Measurements from ENCODE around the gene ZNF524.

Gene ZNF524

DNA sequence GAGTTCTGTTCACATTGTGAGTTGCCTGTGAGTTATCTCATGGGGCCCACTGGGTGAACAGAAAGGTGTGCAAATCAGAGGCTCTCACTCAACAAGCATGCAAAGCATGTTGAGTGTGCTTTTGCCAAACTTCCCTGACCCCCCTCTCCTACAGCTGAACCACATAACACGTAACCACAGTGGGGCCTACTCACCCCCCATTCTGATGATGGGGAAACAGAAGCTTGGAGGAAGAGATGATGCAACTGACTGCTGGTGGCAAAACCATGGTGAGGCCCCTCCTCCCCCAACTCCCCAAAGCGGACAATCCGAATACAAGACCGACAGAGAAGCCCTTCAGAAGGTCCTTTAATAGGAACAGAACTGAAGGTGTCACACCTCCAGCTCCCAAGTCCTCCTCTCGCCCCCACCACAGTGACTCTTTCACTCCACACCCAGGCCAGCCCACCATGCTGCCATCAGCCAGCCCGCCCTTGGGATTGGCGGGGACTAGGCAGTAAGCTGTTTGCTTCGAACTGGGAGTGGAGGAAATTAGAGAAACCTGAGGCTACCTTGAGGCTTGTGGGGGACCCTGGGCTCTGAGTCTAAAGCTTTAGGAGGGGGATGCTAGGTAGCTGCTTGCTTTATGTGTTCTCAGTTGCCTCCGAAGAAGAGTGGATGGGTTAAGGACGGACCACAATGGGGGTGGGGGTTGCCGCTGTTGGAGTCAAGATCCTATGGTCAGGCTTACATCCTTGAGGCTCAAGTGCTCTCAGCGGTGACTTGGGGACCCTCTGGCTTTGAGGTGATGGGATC lies 20.5 kb downstream of the ZNF524 start:
- peaks cover 5% of the 10 kb centered on the region for H3K36me3 Mint-ChIP-seq
- H3K9me3 Mint-ChIP-seq: no peaks in the 10 kb centered on the region
- peaks cover 37% of the 10 kb centered on the region for H3K4me1 Mint-ChIP-seq
- peak overlapping the region; percentile 30 for H3K27ac Mint-ChIP-seq
- H3K27me3 Mint-ChIP-seq: no peaks in the 10 kb centered on the region
- H3K4me3 Mint-ChIP-seq: no peak overlapping the region

DNA sequence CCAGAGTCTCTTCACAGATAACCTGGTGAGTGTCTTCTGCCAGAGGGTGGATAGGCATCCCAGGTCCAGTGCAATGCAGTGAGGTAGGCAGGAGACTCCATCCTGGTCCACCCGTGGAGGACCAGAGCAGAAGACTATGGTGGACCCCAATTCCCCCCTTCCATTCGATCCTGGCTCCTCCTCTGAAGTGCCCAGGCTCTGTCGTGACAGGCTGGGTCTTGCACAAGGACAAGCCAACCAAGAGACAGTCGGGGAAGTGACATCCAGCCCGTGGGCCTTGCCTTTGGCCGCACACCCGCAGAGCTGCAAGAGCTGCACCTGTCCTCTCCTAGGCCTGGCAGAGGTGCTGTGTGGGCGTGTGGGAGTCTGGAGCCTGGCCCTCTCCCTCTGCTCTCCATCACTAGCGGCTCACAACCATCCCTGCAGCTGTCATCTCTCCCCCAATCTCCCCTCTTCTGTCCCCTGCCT lies 21.2 kb downstream of the ZNF524 start:
- peaks cover 5% of the 10 kb centered on the region for H3K36me3 Mint-ChIP-seq
- peaks cover 42% of the 10 kb centered on the region for H3K4me1 Mint-ChIP-seq
- no peak overlapping the region for H3K4me3 Mint-ChIP-seq
- H3K27me3 Mint-ChIP-seq: no peaks in the 10 kb centered on the region
- H3K9me3 Mint-ChIP-seq: no peaks in the 10 kb centered on the region
- H3K27ac Mint-ChIP-seq: no peak overlapping the region

- Mint-ChIP-seq H3K27me3 (no peaks in the 10 kb centered on the region), H3K4me1 (peaks cover 47% of the 10 kb centered on the region), H3K36me3 (peaks cover 5% of the 10 kb centered on the region), H3K27ac (no peak overlapping the region), H3K9me3 (no peaks in the 10 kb centered on the region), H3K4me3 (no peak overlapping the region)
Observed at GRCh38 chr19:55621673-55622231, 21.7 kb downstream of the ZNF524 start.

DNA sequence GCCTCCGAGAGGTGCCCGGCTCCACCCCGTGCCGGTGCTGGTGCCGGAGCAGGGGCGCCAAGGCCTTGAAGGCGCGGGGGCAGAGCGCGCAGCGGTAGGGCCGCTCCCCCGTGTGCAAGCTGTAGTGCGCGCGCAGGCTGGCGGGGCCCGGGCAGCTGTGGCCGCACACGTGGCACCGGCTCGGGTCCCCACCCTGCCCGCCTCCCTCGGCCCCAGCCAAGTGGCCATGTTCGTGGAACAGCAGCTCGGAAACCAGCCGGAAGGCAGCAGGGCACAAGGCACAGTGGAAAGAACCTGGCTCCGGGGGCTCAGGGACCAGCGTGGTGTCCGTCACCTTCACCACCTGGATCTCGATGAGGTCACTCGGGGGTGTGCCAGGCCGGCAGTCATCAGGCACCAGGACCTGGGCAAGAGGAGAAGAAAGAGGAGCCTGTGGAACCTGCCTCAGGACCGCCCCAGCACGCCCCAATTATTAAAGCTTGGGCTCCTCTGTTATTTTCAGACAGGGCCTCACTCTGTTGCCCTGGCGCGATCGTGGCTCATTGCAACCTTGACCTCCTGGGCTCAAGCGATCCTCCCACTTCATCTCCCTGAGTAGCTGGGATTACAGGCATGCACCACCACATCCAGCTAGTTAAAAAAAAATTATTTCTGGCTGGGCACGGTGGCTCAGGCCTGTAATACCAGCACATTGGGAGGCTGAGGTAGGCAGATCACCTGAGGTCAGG lies 22.3 kb downstream of the ZNF524 start:
- H3K27me3 Mint-ChIP-seq: no peaks in the 10 kb centered on the region

DNA sequence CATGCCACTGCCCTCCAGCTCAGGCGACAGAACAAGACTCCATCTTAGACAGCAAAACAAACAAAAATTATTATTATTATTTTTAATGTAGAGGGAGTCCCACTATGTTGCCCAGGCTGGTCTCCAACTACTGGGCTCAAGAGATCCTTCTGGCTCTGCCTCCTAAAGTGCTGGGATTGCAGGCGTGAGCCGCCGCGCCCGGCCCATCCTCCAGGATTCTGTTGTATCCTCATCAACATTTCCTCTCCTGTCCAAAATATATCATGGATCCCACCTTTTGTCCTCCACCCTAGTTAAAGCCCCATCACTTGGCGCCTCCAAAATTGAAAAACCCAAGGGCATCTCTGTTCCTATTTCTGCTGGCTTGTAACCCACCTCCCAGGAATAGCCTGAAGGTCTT lies 23.0 kb downstream of the ZNF524 start:
- peaks cover 51% of the 10 kb centered on the region for H3K4me1 Mint-ChIP-seq
- no peaks in the 10 kb centered on the region for H3K9me3 Mint-ChIP-seq
- peak overlapping the region; percentile 31 for H3K27ac Mint-ChIP-seq
- H3K36me3 Mint-ChIP-seq: peaks cover 2% of the 10 kb centered on the region
- no peaks in the 10 kb centered on the region for H3K27me3 Mint-ChIP-seq
- peak overlapping the region; percentile 7 for H3K4me3 Mint-ChIP-seq

More for the DNA sequence above, 22.3 kb downstream of the ZNF524 start:
- peaks cover 51% of the 10 kb centered on the region for H3K4me1 Mint-ChIP-seq
- H3K27ac Mint-ChIP-seq: no peak overlapping the region
- H3K9me3 Mint-ChIP-seq: no peaks in the 10 kb centered on the region
- peaks cover 3% of the 10 kb centered on the region for H3K36me3 Mint-ChIP-seq
- H3K4me3 Mint-ChIP-seq: no peak overlapping the region

- peaks cover 51% of the 10 kb centered on the region for H3K4me1 Mint-ChIP-seq
- no peaks in the 10 kb centered on the region for H3K9me3 Mint-ChIP-seq
- H3K27me3 Mint-ChIP-seq: no peaks in the 10 kb centered on the region
- peak overlapping the region; percentile 31 for H3K27ac Mint-ChIP-seq
- H3K4me3 Mint-ChIP-seq: peak overlapping the region; percentile 7
- peaks cover 2% of the 10 kb centered on the region for H3K36me3 Mint-ChIP-seq
Observed at GRCh38 chr19:55623561-55623960, 23.5 kb downstream of the ZNF524 start.

GRCh38 chr19:55624109-55625003 lies 24.3 kb downstream of the ZNF524 start, which contains the start of gene ZNF784:
TSS of gene ZNF784 (minus strand) at chr19:55624566. CDS start at chr19:55624561, 5 bp downstream.
- Mint-ChIP-seq H3K27ac (peak within 1 kb of the TSS; percentile 98), H3K9me3 (no peaks in the 10 kb centered on the region), H3K4me3 (peak within 1 kb of the TSS; percentile 89), H3K27me3 (no peaks in the 10 kb centered on the region), H3K36me3 (peaks cover 2% of the 10 kb centered on the region), H3K4me1 (peaks cover 51% of the 10 kb centered on the region)

- H3K4me1 Mint-ChIP-seq: peaks cover 46% of the 10 kb centered on the region
- peaks cover 2% of the 10 kb centered on the region for H3K36me3 Mint-ChIP-seq
- peak overlapping the region; percentile 89 for H3K4me3 Mint-ChIP-seq
- no peaks in the 10 kb centered on the region for H3K9me3 Mint-ChIP-seq
- H3K27ac Mint-ChIP-seq: peak overlapping the region; percentile 98
- no peaks in the 10 kb centered on the region for H3K27me3 Mint-ChIP-seq
Observed at GRCh38 chr19:55625004-55625326, 24.9 kb downstream of the ZNF524 start.

DNA sequence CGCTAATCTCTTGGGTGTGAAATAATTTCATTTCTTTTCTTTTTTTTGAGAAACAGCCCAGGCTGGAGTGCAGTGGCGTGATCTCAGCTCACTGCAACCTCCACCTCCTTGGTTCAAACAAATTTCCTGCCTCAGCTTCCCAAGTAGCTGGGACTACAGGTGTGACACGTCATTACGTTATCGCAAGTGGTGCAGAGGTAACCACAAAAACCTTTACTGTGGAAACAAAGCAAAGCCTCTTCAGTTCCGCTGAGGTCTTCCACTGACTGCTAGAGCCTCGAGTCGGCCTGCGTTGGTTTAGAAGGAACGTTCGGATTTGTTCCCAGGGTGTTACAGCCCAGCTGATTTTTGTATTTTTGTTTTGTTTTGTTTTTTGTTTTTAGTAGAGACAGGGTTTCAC lies 26.3 kb downstream of the ZNF524 start:
- Mint-ChIP-seq H3K4me1 (peaks cover 33% of the 10 kb centered on the region), H3K4me3 (peak overlapping the region; percentile 74), H3K36me3 (peaks cover 2% of the 10 kb centered on the region), H3K9me3 (no peaks in the 10 kb centered on the region), H3K27ac (peak overlapping the region; percentile 51), H3K27me3 (no peaks in the 10 kb centered on the region)

DNA sequence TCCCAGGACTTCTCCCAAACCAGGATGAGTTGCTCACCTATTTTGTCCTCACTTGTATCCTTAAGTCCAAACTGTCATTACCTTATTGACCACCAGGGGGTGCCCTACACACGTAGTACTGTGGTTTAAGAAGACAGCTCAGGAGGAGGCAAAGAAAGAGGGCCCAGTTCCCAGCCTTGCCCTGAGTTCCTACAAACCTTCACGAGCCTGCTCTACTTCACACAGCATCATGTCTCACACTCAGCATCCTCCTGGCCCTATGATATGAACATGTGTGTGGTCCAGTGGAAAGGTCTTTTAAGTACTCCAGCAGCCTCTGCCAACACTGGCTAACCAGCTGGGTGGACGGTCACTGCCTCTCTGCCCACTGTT lies 32.4 kb downstream of the ZNF524 start:
- peak overlapping the region; percentile 76 for H3K27ac Mint-ChIP-seq
- no peaks in the 10 kb centered on the region for H3K27me3 Mint-ChIP-seq
- H3K36me3 Mint-ChIP-seq: peaks cover 7% of the 10 kb centered on the region
- peaks cover 44% of the 10 kb centered on the region for H3K4me1 Mint-ChIP-seq
- H3K9me3 Mint-ChIP-seq: no peaks in the 10 kb centered on the region
- H3K4me3 Mint-ChIP-seq: peak overlapping the region; percentile 12

DNA sequence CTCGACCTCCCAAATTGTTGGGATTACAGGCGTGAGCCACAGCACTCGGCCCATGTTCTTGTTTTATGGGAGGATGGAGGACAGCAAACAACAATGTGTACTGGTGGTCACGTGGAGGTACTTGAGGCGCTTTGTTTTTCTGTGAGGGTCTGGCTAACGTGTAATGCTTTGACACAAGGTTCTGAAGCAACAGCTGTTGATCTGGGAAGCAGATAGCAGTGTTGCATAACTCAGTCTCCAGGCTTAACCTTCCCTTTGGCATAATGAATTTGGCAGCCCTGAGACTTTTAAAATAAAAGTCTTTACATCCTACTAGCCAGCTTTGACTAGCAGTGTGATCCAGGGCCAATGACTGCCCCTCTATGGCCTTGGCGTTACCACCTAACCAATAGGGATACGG lies 33.8 kb downstream of the ZNF524 start:
- Mint-ChIP-seq H3K4me1 (peaks cover 51% of the 10 kb centered on the region), H3K27me3 (no peaks in the 10 kb centered on the region), H3K36me3 (peaks cover 12% of the 10 kb centered on the region), H3K4me3 (no peak overlapping the region), H3K9me3 (no peaks in the 10 kb centered on the region), H3K27ac (no peak overlapping the region)

- Mint-ChIP-seq H3K36me3 (peaks cover 15% of the 10 kb centered on the region), H3K27ac (peak overlapping the region; percentile 100), H3K27me3 (no peaks in the 10 kb centered on the region), H3K9me3 (no peaks in the 10 kb centered on the region), H3K4me1 (peaks cover 58% of the 10 kb centered on the region), H3K4me3 (peak overlapping the region; percentile 96)
Observed at GRCh38 chr19:55635334-55635717, 35.2 kb downstream of the ZNF524 start.

DNA sequence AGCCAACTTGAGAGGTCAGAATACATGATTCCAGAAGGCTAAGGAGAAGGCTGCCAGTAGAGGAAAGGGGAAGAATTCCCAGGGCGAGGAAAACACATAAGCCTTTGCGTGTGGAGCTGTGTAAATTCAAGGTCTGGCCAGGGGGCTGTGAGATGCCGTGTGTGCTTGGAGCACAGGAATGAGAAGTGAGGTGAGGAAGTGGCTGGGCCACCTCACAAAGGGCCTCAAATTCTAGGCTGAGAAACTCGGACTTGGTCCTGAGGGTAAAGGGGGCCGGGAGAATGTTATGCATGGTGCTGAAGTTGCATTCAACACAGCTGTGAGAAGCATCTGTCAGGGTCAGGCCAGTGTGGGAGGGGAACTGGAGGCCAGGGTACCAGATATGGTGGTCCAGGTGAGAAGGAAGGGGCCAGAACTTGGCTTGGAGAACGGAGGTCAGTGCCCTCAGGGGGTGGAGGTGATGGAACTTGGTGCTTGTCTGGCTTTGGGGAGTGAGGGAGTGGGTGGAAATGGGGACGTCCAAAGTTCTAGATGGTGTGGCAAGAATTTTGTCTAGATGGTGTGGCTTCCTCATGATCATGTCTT lies 35.9 kb downstream of the ZNF524 start:
- Mint-ChIP-seq H3K9me3 (no peaks in the 10 kb centered on the region), H3K4me3 (peak overlapping the region; percentile 96), H3K27me3 (no peaks in the 10 kb centered on the region), H3K27ac (peak overlapping the region; percentile 100), H3K4me1 (peaks cover 61% of the 10 kb centered on the region), H3K36me3 (peaks cover 15% of the 10 kb centered on the region)

GRCh38 chr19:55636723-55637122 lies 36.6 kb downstream of the ZNF524 start:
- Mint-ChIP-seq H3K27ac (peak overlapping the region; percentile 100), H3K27me3 (no peaks in the 10 kb centered on the region), H3K9me3 (no peaks in the 10 kb centered on the region), H3K36me3 (peaks cover 15% of the 10 kb centered on the region), H3K4me1 (peaks cover 61% of the 10 kb centered on the region), H3K4me3 (peak overlapping the region; percentile 96)

- Mint-ChIP-seq H3K27me3 (no peaks in the 10 kb centered on the region), H3K4me1 (peaks cover 60% of the 10 kb centered on the region), H3K27ac (peak overlapping the region; percentile 73), H3K4me3 (peak overlapping the region; percentile 60), H3K9me3 (no peaks in the 10 kb centered on the region), H3K36me3 (peaks cover 15% of the 10 kb centered on the region)
Observed at GRCh38 chr19:55637534-55637933, 37.4 kb downstream of the ZNF524 start.

Data from activated naive CD4-positive, alpha-beta T cell treated with anti-CD3 and anti-CD28 coated beads, Interleukin-2, amount 50 U/mL, for 24 hours (primary cell).